HTR-8/SVneo (cell line): ENCODE measurements around the gene KSR2.
"Not testable (repeated sequence)": the region's sequence is repeated elsewhere in the genome, so short reads cannot be mapped to it uniquely, and the experiment has no call there.

Source experiments
- DNase-seq: peaks from one replicate; pipeline ENCODE4 v3.0.0; 2011; ENCODE audit warnings: low spot score, mixed read lengths; ENCODE audit not compliant: insufficient read length
- FAIRE-seq: peaks from 2 replicates; lab custom pipeline; 2011; peaks lifted over from hg19 to GRCh38; lab: Jason Lieb, UNC

Gene KSR2

GRCh38 chr12:117790198-117790597, 178.6 kb downstream of the KSR2 start:
- no peak for DNase-seq
- no peak for FAIRE-seq

GRCh38 chr12:117789195-117789912, 179.4 kb downstream of the KSR2 start:
- FAIRE-seq, result no peak
- DNase-seq, result no peak

- no peak for DNase-seq
- no peak for FAIRE-seq
These were observed 190.1 kb downstream of the KSR2 start for GRCh38 chr12:117778656-117779055.

- FAIRE-seq, result no peak
- no peak for DNase-seq
These were observed 193.6 kb downstream of the KSR2 start for GRCh38 chr12:117774941-117775775.

GRCh38 chr12:117768860-117769259, 199.9 kb downstream of the KSR2 start:
- DNase-seq (no peak), FAIRE-seq (no peak)

- FAIRE-seq, result no peak
- DNase-seq, result no peak
These were observed 202.8 kb downstream of the KSR2 start for GRCh38 chr12:117766008-117766407.

GRCh38 chr12:117762143-117762542, 206.6 kb downstream of the KSR2 start:
- DNase-seq, result no peak
- no peak for FAIRE-seq

GRCh38 chr12:117761528-117762100, 207.2 kb downstream of the KSR2 start:
- DNase-seq (no peak), FAIRE-seq (peak; percentile 49)

GRCh38 chr12:117760990-117761389, 207.8 kb downstream of the KSR2 start:
- DNase-seq (no peak), FAIRE-seq (no peak)

- no peak for FAIRE-seq
- DNase-seq, result no peak
These were observed 218.1 kb downstream of the KSR2 start for GRCh38 chr12:117750657-117751056.

- FAIRE-seq (no peak), DNase-seq (no peak)
These were observed 219.4 kb downstream of the KSR2 start for GRCh38 chr12:117749431-117749830.

- not testable (repeated sequence) for DNase-seq, FAIRE-seq
These were observed 222.4 kb downstream of the KSR2 start for GRCh38 chr12:117746358-117746757.

- DNase-seq (no peak), FAIRE-seq (no peak)
These were observed 224.4 kb downstream of the KSR2 start for GRCh38 chr12:117744418-117744817.

GRCh38 chr12:117743761-117744160, 225.0 kb downstream of the KSR2 start:
- no peak for DNase-seq
- FAIRE-seq, result no peak

- FAIRE-seq (no peak), DNase-seq (no peak)
These were observed 226.1 kb downstream of the KSR2 start for GRCh38 chr12:117742721-117743120.

- no peak for FAIRE-seq
These were observed 230.6 kb downstream of the KSR2 start for GRCh38 chr12:117738233-117738632.

GRCh38 chr12:117733549-117733805, 235.3 kb downstream of the KSR2 start:
- FAIRE-seq, result no peak
- no peak for DNase-seq

More at GRCh38 chr12:117738233-117738632, 230.6 kb downstream of the KSR2 start:
- DNase-seq, result no peak

GRCh38 chr12:117732761-117733548, 235.8 kb downstream of the KSR2 start:
- FAIRE-seq, result no peak
- DNase-seq, result no peak

GRCh38 chr12:117731131-117731530, 237.7 kb downstream of the KSR2 start:
- not testable (repeated sequence) for FAIRE-seq, DNase-seq

GRCh38 chr12:117727301-117727700, 241.5 kb downstream of the KSR2 start:
- FAIRE-seq, result no peak
- DNase-seq, result no peak

- FAIRE-seq (no peak), DNase-seq (no peak)
These were observed 244.2 kb downstream of the KSR2 start for GRCh38 chr12:117724543-117724942.
